NCI-H2227 (cell line): ENCODE measurements around the gene GABRR3.

ENCODE experiments used
- DNase-seq: peaks from one replicate; lab custom pipeline; 2025; ENCODE audit not compliant: unreplicated experiment; lab: John Stamatoyannopoulos, UW

The GABRR3 gene

GRCh38 chr3:98035208-98035607 lies at the start of gene GABRR3:
TSS of gene GABRR3 (minus strand) at chr3:98035315. CDS start at chr3:98034987, 328 bp downstream.
- DNase-seq = no peak

- no peak for DNase-seq
Measured at GRCh38 chr3:98073486-98073885, 38.4 kb upstream of the GABRR3 start.

GRCh38 chr3:98070840-98071239 lies 35.7 kb upstream of the GABRR3 start:
- DNase-seq = no peak

- DNase-seq = no peak
Measured at GRCh38 chr3:98068824-98069223, 33.7 kb upstream of the GABRR3 start.

- DNase-seq = no peak
Measured at GRCh38 chr3:98058244-98058960, 23.3 kb upstream of the GABRR3 start.

GRCh38 chr3:98057631-98058030 lies 22.5 kb upstream of the GABRR3 start:
- no peak for DNase-seq

- DNase-seq = no peak
Measured at GRCh38 chr3:98056035-98056434, 20.9 kb upstream of the GABRR3 start.

GRCh38 chr3:98049271-98049670 lies 14.2 kb upstream of the GABRR3 start:
- no peak for DNase-seq

- DNase-seq = no peak
Measured at GRCh38 chr3:98048586-98048985, 13.5 kb upstream of the GABRR3 start.

GRCh38 chr3:98041350-98041749 lies 6.2 kb upstream of the GABRR3 start:
- DNase-seq = no peak

GRCh38 chr3:98039322-98040024 lies 4.4 kb upstream of the GABRR3 start:
- peak; percentile 75 for DNase-seq

GRCh38 chr3:98038876-98039275 lies 3.8 kb upstream of the GABRR3 start:
- no peak for DNase-seq

- no peak for DNase-seq
Measured at GRCh38 chr3:98038286-98038685, 3.2 kb upstream of the GABRR3 start.

GRCh38 chr3:98034486-98034885 lies 629 bp downstream of the GABRR3 start:
- DNase-seq = no peak

GRCh38 chr3:98034036-98034435 lies 1.1 kb downstream of the GABRR3 start:
- no peak for DNase-seq

GRCh38 chr3:98032904-98033303 lies 2.2 kb downstream of the GABRR3 start:
- no peak for DNase-seq

- no peak for DNase-seq
Measured at GRCh38 chr3:98032265-98032664, 2.9 kb downstream of the GABRR3 start.

GRCh38 chr3:98029083-98029482 lies 6.0 kb downstream of the GABRR3 start:
- DNase-seq = no peak

- DNase-seq = no peak
Measured at GRCh38 chr3:98027085-98027446, 8.0 kb downstream of the GABRR3 start.

GRCh38 chr3:98026425-98027084 lies 8.6 kb downstream of the GABRR3 start:
- no peak for DNase-seq

- no peak for DNase-seq
Measured at GRCh38 chr3:98025392-98025945, 9.6 kb downstream of the GABRR3 start.
